NB4 (cell line): ENCODE data around the gene MIER2.

Source experiments
- MAX ChIP-seq: IDR thresholded peaks from 2 replicates; pipeline ENCODE4 v1.6.1; 2011; ENCODE audit warnings: low read depth, low read length
- POLR2A ChIP-seq: IDR thresholded peaks from 2 replicates; pipeline ENCODE4 v1.6.1; 2011; ENCODE audit warnings: mild to moderate bottlenecking; ENCODE audit not compliant: insufficient read length; ENCODE audit errors: extremely low read depth
- TF ChIP-seq, protein P1 (sequence below): IDR thresholded peaks from one replicate; pipeline ENCODE4 v1.5.1; 2012; ENCODE audit warnings: low read depth, low read length

DNA sequence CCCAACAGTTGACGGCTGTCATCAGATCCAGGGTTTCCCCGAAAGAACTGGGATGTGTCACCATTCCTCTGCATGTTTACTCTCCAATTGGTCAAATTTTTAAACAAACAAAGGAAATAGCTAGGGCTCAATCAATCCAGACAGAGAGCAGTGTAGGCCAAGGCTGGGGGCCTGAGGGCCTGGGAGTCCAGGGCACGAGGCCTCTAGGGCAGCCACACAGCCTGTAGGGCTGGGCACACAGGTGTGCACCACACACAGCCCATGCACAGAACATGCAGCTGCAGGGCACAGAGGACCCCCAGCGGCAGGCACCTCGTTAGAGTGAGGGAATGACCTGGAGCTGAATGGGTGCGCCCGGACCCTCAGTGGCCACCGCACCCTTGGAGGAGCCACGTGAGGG, 9.5 kb downstream of the MIER2 start:
- TF ChIP-seq, protein P1, sequence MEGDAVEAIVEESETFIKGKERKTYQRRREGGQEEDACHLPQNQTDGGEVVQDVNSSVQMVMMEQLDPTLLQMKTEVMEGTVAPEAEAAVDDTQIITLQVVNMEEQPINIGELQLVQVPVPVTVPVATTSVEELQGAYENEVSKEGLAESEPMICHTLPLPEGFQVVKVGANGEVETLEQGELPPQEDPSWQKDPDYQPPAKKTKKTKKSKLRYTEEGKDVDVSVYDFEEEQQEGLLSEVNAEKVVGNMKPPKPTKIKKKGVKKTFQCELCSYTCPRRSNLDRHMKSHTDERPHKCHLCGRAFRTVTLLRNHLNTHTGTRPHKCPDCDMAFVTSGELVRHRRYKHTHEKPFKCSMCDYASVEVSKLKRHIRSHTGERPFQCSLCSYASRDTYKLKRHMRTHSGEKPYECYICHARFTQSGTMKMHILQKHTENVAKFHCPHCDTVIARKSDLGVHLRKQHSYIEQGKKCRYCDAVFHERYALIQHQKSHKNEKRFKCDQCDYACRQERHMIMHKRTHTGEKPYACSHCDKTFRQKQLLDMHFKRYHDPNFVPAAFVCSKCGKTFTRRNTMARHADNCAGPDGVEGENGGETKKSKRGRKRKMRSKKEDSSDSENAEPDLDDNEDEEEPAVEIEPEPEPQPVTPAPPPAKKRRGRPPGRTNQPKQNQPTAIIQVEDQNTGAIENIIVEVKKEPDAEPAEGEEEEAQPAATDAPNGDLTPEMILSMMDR = no peak
- TF ChIP-seq POLR2A = no peak
- no peak for TF ChIP-seq MAX
